GM18508 (cell line): ENCODE data around the gene GUSB.
"Not testable (repeated sequence)": the region's sequence is repeated elsewhere in the genome, so short reads cannot be mapped to it uniquely, and the experiment has no call there.

Experiments used
- ATAC-seq: cut with Tn5 transposase; IDR thresholded peaks from one replicate; pipeline ENCODE4 v1.9.1; 2021; ENCODE audit warnings: moderate number of reproducible peaks; ENCODE audit not compliant: insufficient read depth, unreplicated experiment

Gene GUSB

DNA sequence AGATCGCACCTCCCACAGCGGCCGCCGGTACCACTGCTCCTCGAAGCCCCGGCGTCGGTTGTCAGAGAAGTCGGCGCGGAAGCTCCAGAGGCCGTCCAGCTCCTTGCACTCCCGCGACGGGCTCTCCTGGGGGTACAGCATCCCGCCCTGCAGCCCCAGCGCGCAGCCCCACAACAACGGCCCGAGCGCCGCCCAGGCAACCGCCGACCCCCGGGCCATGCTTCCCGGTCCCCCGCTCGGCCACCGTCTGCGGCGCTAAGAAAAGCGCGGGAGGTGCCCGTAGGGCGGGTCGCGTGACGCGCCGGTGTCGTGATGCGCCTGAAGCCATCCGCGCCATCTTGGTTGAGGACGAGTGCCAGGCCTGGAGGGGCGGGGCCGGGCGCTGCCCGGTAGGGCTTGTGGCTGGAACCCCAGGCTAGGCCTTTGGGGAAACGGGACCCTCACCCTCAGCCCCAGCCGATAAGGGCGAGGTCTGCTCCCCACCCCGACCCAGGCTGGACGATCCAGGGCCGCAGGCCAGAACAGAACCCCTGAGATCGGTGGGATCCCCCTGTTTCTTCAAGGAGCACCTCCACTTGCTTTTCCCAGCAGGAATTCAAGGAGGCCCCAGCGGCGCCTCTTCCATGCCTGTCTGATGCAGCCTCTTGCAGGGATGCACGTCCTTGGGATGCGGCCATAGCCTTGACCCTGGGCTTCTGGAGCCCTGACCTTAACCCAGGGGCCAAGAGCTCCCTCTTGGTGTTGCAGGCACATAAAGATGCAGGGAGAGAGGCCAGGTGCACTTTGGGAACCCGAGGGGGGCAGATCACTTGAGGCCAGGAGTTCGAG lies at the start of gene GUSB:
Gene GUSB, minus strand, starts transcription at position 249 of the 828 bp plus-strand sequence. Its CDS starts 30 bp downstream, at position 219.
- ATAC-seq = peak; percentile 40

DNA sequence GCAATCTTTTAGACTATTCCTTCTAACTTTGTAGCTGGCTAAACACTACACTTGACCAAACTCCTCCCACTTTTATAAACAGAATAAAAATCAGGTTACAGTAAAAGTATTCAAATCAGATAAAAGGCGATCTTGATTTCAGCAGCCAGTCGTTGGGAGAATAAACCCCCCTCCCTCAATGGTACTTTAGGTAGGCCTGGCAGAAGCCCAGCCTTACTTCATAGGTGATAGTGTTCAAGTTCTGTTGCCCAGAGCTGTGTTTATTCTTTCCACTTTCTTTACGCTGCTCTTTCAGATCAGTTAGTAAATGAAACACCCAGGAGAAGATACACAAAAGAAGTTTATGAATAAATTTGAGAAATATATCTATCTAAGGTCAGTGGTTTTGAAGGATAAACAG lies 46.3 kb upstream of the GUSB start:
- ATAC-seq = not testable (repeated sequence)

DNA sequence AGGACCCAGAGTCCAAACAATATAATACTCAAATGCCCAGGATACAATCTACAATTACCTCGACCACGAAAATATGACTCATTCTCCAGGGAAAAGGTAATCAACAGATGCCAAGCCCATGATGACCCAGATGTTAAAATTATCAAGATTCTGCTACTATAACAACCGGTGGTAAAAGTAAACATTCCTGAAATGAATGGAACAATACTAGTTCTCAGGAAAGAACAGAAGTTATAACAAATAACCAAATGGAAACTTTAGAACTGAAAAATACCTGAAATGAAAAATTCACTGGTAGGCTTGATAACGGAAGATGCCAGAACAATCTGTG lies 34.1 kb upstream of the GUSB start:
- no peak for ATAC-seq

DNA sequence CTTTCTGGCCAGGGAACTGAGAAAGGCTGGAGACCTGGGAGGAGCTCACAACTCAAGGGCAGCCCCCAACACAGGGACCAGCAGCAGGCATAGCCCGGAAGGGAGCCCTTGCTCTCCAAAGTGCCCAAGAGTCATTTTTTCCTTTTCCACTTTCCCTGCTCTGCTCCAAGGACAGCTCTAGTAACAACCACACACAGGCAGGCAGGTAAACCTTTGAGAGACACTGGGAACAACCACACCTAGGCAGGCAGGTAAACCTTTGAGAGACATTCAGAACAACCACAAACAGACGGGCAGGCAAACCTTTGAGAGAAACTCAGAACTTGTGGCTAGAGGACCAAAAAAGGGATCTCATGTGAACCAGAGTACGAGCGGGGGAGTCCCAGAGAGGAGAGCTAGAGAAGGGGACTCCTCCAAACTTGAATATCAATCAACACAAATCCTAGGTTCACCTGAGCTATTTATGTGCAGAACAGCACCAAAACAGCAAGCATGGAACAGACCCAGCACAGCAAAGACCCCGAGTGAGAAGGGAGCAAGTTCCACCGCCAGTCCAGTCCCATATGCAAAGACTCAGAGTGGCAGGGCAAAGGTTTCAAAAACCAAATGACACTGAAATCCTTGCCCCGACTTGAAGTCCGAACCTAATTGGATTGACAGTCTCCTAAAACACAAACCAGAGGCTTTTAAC lies 33.6 kb upstream of the GUSB start:
- no peak for ATAC-seq

DNA sequence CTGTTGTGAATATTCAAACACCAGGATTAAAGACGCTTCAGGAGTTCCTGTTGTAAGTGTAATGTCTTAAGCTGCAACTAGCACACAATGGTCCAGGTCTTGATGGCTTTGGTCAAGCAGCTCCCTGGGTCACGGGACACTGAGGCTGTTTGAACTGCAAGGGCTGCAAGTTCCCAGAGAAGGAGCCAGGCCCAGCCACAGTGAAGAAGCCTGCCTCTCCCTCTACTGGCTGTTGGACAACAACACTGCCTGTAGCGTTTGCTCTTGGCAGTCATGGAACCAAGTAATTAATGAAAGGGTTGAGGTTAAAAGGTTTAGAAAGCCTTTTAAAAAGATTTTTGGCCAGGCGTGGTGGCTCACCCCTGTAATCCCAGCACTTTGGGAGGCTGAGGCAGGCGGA lies 31.9 kb upstream of the GUSB start:
- no peak for ATAC-seq

DNA sequence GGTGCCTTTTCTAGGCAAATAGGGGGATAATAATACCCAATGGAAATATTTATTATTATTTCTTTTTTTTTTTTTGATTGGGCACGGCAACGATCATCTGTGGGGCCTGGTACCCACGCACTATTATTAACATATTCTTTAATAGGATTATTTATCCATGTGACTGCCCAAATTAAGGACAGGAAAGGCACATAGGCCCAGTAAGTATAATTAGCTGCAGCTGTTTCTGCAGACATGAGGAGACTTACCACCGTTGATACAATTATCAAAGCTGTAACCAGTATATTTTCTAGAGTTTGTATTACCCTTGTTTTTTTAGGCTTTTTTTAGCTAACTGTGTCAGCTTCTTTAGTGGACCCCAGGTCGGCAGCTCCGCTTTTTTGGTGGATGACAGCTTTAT lies 25.2 kb upstream of the GUSB start:
- ATAC-seq = no peak

DNA sequence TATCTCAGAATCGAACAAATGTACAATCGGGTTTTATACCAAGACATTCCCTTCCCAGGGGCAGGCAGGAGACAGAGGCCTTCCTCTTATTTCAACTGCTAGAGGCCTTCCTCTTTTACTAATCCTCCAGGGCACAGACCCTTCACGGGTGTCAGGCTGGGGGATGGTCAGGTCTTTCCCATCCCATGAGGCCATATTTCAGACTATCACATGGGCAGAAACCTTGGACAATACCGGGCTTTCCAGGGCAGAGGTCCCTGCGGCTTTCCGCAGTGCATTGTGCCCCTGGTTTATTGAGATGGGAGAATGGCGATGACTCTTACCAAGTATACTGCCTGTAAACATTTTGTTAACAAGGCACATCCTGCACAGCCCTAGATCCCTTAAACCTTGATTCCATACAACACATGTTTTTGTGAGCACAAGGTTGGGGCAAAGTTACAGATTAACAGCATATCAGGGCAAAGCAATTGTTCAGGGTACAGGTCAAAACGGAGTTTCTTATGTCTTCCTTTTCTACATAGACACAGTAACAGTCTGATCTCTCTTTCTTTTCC lies 23.2 kb upstream of the GUSB start:
- ATAC-seq = not testable (repeated sequence)

DNA sequence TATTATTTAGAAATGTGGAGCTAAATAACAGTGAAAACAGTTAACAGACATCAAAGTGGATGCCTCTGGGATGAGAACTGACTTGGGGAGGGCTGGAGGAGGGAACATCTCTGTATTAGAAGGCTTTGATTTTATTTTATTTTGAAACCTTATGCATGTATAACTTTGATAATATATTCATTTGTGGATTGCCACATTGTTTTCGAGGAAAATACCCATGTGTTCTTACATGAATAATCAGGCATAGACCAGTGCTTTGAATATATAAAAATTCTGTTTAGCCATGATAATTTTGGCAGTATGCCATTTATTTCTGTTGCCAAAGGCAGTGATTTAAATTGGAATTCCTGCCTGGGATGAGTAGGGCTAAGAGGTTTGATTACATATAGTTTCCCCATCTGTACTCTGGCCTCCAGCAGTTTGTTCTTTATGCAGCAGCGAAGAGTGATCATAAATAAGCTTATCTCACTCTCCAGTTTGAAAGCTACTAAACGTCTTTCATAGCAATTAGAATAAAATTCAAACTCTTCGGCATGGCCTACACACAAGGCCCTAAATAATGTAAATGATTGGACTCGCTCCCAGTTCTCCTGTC lies 18.9 kb upstream of the GUSB start:
- ATAC-seq = not testable (repeated sequence)

DNA sequence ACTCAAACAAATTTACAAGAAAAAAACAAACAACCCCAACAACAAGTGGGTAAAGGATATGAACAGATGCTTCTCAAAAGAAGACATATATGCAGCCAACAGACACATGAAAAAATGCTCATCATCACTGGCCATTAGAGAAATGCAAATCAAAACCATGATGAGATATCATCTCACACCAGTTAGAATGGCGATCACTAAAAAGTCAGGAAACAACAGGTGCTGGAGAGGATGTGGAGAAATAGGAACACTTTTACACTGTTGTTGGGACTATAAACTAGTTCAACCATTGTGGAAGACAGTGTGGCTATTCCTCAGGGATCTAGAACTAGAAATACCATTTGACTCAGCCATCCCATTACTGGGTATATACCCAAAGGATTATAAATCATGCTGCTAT lies 13.0 kb upstream of the GUSB start:
- ATAC-seq = not testable (repeated sequence)

DNA sequence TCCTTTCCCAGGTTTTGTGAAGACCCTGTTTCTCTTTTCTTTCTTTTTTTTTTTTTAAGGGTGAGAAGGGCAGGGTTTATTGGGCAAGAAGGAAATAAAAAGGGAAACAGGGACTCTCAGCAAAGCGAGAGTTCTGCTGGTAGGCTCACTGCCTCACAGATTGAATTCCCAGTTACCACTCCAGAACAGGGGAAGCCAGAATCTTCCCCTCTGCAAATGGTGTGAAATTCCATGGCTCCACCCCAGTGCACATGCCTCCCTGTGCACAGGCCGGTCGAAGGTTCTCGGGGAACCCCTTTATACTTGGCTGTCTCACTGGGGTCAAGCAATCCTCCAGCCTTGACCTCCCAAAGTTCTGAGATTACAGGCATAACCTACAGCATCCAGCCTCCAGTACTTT lies 10.5 kb upstream of the GUSB start:
- no peak for ATAC-seq

DNA sequence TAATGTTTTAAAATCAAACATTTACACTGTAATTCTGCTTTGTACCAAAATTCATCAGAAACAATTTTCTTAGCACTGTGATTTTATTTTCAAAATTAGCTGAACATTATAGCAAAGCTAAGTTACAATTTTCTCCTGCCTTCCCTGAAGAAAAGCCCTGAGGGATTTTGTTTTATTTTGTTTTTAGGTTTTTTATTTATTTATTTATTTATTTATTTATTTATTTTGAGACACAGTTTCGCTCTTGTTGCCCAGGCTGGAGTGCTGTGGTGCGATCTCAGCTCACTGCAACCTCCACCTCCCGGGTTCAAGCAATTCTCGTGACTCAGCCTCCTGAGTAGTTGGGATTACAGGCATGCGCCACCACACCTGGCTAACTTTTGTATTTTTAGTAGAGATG lies 9.8 kb upstream of the GUSB start:
- ATAC-seq = not testable (repeated sequence)

DNA sequence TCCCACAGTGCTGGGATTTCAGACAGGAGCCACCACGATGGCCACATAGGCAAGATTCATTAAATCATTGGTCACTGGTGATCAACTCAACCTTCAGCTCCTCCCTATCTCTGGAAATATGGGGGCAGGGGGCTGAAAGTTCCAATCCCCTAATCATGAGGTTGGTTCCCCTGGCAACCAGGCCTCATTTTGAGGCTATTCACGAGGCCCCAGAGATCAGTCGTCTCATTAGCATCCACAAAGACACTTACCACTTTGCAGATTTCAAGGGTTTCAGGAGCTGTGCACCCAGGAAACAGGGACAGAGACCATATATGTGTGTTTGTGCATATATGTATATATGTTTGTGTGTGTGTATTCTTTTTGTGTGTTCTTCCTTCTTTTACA lies 7.7 kb upstream of the GUSB start:
- ATAC-seq = no peak

DNA sequence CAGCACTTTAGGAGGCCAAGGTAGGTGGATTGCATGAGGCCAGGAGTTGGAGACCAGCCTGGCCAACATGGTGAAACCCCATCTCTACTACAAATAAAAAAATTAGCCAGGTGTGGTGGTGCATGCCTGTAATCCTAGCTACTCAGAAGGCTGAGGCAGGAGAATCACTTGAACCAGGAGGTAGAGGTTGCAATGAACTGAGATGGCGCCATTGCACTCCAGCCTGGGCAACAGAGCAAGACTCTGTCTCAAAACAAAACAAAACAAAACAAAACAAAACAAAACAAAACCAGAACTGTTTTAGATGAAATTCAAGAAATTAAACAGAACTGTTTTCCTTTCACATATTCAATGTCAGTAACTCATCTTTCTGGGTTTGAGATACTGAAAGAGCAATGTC lies 6.5 kb upstream of the GUSB start:
- not testable (repeated sequence) for ATAC-seq

DNA sequence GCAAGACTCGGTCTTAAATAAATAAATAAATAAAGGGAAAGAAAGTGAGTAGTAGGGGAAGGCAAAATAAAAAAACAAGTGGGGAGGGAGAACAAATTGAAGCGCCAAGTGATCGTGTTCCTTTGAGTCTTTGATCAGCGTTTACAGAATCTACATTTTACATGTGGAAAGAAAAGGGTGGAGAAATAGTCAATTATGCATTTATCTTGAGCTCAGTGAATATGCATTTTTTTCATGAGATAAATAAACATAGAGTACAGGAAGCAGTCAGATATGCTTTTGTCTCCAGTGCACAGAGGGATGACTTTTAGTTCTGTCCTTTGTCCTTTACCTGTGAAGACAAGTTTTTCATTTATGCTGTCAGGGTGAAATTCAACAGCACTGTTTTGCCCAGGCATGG lies 6.1 kb upstream of the GUSB start:
- ATAC-seq = no peak

DNA sequence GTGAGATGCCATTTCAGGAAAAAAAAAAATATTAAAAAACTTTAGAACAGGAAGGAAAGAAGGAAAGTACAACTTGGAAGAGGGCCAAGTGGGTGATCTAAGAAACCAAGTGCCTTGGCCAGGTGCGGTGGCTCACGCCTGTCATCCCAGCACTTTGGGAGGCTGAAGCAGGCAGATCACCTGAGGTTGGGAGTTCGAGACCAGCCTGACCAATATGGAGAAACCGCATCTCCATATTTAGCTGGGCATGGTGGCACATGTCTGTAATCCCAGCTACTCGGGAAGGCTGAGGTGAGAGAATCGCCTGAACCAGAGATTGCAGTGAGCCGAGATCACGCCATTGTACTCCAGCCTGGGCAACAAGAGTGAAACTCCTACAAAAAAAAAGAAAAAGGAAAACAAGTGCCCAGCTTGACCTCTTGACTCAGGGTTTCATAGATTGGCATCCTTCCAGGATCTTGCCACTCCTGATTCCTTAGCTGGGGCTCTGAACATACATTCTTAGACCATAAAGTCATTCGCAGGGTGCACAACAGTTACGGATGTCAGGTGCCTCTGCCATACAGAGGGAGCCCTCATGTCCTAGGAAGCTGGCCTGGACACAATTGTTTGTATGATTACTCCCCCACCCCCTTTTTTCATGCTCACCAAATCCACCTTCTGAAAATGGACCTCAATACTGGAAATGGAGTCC lies 2.1 kb upstream of the GUSB start:
- no peak for ATAC-seq

DNA sequence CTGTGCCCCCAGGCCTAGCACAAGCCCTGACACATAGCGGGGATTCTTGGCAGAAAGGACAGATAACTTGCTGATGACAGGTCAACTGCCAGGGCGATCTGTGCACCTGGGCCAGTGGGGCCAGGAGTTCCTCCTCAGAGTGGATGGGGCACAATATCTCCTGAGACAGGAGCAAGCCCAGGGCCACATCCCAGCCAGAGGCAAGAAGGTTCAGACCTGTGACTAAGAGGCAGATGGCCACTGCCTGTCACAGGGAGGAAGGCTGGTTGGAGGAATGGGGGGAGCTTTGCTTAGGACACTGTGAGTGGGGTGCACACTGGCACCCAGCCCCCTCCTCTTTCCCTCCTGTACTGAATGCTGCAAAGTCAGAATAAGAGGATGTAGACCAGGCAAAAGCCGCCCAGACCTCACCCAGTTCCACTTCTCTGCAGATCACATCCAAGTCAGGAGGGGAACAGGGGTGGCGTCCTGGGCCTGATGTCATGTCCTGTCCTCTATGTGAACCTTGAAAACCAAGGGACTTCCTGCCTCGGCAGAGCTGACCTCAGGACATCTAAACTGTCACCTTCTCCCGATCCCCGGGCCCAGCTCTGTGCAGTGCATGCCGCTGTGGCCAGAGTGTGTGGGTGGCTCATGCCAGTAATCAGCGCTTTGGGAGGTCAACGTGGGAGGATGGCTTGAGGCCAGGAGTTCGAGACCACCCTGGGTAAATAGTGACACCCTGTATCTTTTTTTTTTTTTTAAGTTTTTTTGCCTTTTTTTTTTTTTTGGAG lies 1.3 kb downstream of the GUSB start:
- peak; percentile 87 for ATAC-seq

DNA sequence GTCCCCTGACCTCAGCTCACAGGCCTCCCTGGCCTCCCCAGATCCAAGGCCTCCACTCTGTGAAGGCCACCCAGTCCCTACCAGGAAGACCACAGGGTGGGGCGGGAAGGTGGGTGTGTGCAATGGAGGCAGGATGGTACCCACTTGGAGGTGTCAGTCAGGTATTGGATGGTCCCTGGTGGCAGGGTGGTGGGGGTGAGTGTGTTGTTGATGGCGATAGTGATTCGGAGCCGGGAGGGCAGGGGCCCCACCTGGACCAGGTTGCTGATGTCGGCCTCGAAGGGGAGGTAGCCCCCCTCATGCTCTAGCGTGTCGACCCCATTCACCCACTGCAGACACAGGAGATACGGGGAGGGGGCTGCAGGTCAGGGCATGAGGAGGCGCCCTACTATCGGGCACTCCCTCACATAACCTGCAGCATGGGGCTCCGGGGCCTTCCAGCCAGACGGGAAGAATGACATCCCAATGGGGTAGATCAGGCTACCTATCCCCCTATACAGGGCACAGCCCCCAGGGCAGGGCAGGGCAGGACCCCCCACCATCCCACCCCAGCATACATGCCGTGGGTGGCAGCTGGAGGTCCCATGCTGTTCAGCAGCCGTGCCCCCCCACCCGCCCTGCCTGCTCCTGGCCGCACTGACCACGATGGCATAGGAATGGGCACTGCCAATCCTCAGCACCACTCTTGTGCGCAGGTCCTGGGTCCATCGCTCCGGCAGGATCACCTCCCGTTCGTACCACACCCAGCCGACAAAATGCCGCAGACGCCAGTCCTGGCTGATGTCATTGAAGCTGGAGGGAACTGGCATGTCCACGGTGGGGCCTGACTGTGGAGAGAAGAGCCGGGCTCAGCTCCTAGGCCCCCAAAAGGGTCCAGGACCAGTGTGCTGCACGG lies 2.2 kb downstream of the GUSB start:
- no peak for ATAC-seq

DNA sequence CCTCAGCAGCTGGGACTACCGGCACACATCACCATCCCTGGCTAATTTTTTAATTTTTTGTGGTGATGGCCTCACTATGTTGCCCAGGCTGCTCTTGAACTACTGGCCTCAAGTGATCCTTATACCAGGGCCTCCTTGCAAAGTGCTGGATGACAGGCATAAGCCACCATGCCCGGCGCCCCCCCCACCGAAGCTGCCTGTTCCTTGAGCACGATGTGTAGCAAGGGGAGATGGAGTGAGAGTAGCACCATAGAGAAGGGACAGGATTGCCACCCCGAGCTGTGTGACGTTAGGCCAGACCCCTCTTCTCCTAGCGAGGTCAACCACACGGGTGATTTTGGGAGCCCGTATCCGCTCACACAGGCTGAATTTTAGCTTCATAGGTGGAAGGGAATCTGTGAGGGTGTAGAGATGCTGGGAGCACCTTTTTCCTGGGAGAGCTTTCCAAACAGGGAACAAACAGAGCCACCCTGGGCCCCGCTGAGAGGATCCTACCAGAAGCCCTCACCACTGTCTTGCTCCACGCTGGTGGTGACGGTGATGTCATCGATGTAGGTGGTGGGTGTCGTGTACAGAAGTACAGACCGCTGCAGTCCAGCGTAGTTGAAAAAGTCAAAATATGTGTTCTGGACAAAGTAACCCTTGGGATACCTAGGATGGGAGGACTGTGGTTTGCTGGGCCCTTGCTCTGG lies 3.0 kb downstream of the GUSB start:
- no peak for ATAC-seq
